ENCODE results near the gene OOSP1.
"Not testable (repeated sequence)": the region's sequence is repeated elsewhere in the genome, so short reads cannot be mapped to it uniquely, and the experiment has no call there.

OOSP1 gene

GRCh38 chr11:59938132-59938531, at the start of gene OOSP1:
TSS of gene OOSP1 (plus strand) at chr11:59938432. CDS start at chr11:59938455, 23 bp downstream.
- DNase-seq: no peak

DNA sequence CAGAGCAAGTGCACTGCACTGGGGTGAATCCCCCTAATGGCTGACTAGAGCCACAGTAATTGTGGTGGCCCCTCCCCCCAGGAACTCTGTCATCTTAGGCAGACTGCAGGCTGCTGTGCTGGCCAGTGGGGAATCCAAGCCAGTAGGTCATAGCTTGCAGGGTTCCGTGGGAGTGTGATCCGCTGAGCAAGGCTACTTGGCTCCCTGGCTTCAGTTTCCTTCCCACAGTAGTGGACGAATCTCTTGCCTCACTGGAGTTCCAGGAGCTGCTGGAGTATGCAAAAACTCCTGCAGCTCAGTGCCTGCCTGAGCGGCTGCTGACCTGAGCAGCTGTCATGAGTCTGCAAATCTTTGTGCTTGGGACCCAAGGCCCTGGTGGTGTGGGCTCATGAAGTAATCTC, 46.5 kb upstream of the OOSP1 start:
- no peak for DNase-seq

- no peak for DNase-seq
Observed at GRCh38 chr11:59894616-59895015, 43.6 kb upstream of the OOSP1 start.

GRCh38 chr11:59898046-59898445, 40.2 kb upstream of the OOSP1 start:
- no peak for DNase-seq

- no peak for DNase-seq
Observed at GRCh38 chr11:59898650-59899049, 39.6 kb upstream of the OOSP1 start.

DNA sequence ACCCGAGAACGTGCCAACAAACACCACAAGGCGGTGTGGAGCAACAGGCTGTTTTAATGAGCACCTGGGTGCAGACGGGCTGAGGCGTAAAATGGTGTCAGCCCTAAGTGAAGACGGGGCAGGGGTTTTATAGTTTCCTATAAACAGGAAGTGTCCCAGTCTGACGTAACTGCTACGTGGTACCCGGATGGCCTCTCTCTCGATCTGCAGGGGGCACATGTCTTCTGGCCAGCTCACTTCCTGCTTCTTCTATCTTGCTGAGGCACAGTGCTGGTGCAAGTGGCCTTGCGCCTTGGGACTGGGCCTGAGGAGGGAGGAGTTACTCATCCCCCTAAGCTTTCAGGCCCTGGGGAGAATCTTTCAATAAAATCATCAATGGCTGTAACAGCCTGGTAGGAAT, 38.7 kb upstream of the OOSP1 start:
- no peak for DNase-seq

DNA sequence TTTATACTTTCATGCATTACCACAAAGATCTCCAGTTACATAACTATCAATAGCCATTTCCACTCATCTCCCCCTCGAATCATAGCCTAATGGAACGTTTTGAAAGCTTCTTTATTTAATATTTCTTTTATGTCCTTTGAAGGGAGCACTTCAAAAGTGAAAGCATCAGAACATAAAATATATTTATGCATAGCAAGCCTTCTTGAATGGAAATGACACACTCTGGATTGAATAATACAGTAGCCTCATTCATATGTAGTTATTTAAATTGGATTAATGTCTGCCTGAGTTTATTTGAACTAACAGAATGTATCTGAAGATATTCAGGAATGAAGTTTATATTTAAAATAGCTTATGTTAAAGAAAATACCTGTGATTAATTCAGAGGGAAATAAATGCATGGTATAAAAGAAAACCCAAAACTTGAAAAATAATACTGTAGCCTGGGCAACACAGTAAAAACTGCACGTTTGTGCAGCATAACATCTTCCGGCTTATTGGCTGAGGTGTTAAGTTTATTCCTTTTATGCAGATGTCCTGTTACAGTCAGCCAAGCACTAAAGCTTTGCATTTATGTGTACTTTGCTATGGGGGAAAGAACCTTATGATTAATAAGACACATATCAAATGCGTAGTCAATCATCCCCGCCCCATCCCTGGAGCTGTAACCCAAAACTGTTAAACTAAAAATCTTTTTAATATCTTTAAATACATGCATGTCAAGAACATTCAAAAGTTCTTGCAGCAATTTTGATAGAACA, 37.7 kb upstream of the OOSP1 start:
- DNase-seq: no peak

DNA sequence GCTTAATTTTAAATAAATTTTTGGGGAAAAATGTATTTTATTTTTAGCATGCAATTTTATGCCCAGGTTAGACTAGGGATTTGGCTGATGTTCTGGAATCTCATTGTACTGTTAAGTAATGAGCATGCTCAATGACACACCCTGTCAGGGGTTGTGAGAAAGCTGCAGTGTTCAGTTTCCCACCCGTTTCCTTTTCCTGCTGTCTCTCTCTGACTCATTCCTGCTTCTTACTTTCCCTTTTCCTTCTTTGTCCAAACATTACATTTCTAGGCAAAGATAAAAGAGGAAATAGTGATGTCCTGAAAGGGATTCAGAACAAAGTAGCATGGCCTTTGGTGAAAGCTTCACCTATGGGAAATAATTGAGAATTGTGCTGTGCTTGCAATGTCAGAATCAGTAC, 36.9 kb upstream of the OOSP1 start:
- no peak for DNase-seq

- not testable (repeated sequence) for DNase-seq
Observed at GRCh38 chr11:59903569-59903968, 34.7 kb upstream of the OOSP1 start.

- DNase-seq: no peak
Observed at GRCh38 chr11:59918480-59918879, 19.8 kb upstream of the OOSP1 start.

- no peak for DNase-seq
Observed at GRCh38 chr11:59918987-59919589, 19.1 kb upstream of the OOSP1 start.

- DNase-seq: no peak
Observed at GRCh38 chr11:59923813-59924212, 14.4 kb upstream of the OOSP1 start.

GRCh38 chr11:59931688-59932087, 6.5 kb upstream of the OOSP1 start:
- no peak for DNase-seq

DNA sequence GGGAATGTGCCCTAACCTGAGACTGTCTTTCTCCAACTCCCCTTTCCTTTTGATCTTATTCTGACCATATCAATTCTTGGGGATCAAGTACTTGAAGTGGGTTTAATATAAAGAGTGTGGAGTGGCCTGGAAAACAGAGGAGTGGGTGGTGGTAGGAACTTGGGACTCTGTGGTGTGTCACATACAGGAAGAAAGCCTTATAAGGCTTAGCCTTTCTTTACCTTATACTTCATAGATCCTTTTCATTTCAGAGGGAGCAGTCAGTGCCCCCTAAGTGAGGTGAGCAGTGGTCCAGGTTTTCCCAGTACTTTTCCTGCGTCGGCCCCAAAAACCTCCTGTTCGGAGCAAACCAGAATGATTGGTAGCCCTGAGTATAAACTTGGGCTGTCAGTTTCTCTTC, 486 bp downstream of the OOSP1 start:
- DNase-seq: no peak

DNA sequence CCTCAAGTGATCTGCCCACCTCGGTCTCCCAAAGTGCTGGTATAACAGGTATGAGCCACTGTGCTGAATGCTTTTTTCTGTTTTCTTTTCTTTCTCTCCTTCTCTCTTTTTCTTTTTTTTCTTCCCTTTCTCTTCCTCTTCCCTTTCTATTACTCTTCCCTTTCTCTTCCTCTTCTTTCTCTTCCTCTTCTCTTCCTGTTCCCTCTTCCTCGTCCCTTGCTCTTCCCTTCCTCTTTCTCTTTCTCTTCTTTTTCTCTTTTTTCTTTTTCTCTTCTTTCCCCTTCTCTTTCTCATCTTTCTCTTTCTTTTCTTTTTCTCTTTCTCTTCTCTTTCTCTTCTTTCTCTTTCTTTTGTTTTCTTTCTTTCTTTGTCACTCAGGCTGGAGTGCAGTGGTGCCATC, 1.2 kb downstream of the OOSP1 start:
- DNase-seq: no peak

DNA sequence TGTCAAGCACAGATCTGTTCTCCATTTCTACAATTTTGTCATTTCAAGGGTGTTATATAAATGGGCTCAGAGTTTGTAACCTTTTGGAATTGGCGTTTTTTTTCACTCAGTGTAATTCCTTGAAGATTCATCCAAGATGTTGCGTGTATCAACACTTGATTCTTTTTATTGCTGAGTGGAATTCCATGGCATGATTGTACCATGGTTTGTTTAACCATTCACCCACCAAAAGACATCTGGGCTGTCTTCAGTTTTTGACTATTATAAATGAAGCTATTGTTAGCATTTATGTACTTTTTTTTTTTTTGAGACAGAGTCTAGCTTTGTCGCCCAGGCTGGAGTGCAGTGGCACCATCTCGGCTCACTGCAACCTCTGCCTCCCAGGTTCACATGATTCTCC, 2.9 kb downstream of the OOSP1 start:
- DNase-seq: no peak

GRCh38 chr11:59943997-59944714, 5.9 kb downstream of the OOSP1 start:
- DNase-seq: no peak

DNA sequence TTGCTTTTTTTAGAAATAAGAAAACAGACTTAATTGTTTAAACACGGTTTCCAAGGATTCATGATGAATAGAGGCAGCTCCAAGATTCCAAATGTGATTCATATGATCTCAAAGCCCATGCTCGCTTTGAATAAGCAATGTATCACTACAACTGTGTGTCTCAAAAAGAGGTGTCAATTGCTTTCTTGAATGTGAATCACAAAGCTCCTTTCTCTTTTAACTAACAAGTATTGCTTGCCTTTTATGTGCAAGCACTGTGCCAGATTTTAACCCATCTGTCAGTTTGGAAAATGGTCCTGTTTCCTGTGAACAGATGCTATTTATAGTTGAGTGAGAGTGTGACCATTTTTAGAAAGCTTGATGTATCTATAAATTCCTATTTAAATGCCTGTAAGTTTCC, 6.5 kb downstream of the OOSP1 start:
- no peak for DNase-seq

GRCh38 chr11:59953463-59954218, 15.4 kb downstream of the OOSP1 start:
- no peak for DNase-seq

- no peak for DNase-seq
Observed at GRCh38 chr11:59954219-59954847, 16.1 kb downstream of the OOSP1 start.

DNA sequence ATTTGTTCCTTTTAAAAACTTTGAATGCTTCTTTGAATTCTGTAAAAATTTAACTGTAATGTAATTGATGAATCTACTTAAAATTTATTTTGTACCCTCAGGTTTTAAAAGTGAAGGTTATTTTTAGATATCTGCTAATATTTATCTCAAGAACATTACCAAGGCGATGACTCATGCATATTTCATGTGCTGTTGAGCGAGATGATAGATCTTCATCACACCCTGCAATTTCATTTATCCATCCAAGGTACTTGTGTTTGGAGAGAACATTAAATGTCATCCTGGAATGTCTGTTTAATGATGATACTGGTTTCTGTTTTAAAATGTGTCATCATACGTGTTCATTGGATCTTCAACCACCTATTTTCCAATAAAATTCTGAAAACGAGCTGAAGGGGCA, 18.9 kb downstream of the OOSP1 start:
- DNase-seq: no peak

- no peak for DNase-seq
Observed at GRCh38 chr11:59960502-59961381, 22.5 kb downstream of the OOSP1 start.

Measured in DMS153 (cell line).